Endodermal cell (in vitro differentiated cells): ENCODE data around the gene TBC1D1. TPM values are rescaled to one million over a fixed set of nuclear protein-coding genes. Genes with fewer than 3 reads are reported as not detected.

ENCODE experiments used
- DNase-seq: peaks from one replicate; pipeline ENCODE4 v3.0.0-alpha.2; 2017
- H3K27ac ChIP-seq: 2 replicates; pipeline ENCODE4 v1.5.1; 2013; ENCODE audit warnings: mild to moderate bottlenecking, low read depth, low read length, moderate library complexity
- H3K27me3 ChIP-seq: 2 replicates; pipeline ENCODE4 v1.6.1; 2013; ENCODE audit warnings: mild to moderate bottlenecking, low read length, moderate library complexity; ENCODE audit not compliant: insufficient read depth, control insufficient read depth, poor library complexity, severe bottlenecking
- H3K36me3 ChIP-seq: 2 replicates; pipeline ENCODE4 v1.7.0; 2013; ENCODE audit warnings: mild to moderate bottlenecking, low read length, moderate library complexity; ENCODE audit not compliant: control insufficient read depth, insufficient read depth
- H3K4me1 ChIP-seq: one replicate; pipeline ENCODE4 v1.7.0; 2013; ENCODE audit warnings: low read length; ENCODE audit not compliant: control insufficient read depth, insufficient read depth
- H3K4me3 ChIP-seq: 2 replicates; pipeline ENCODE4 v1.5.1; 2013; ENCODE audit warnings: mild to moderate bottlenecking, low read length, moderate library complexity
- H3K9ac ChIP-seq: 2 replicates; pipeline ENCODE4 v1.6.1; 2013; ENCODE audit warnings: mild to moderate bottlenecking, low read length, moderate library complexity; ENCODE audit not compliant: poor library complexity, severe bottlenecking; ENCODE audit errors: extremely low read depth
- H3K9me3 ChIP-seq: 2 replicates; pipeline ENCODE4 v1.6.1; 2013; ENCODE audit warnings: mild to moderate bottlenecking, low read length, moderate library complexity; ENCODE audit not compliant: control insufficient read depth
- H3K27ac Mint-ChIP-seq: 2 replicates; pipeline ENCODE4 v1.8.0; 2020; ENCODE audit warnings: mixed read lengths
- H3K27me3 Mint-ChIP-seq: 2 replicates; pipeline ENCODE4 v1.8.0; 2021; ENCODE audit warnings: mild to moderate bottlenecking, mixed read lengths; ENCODE audit not compliant: insufficient read depth
- H3K36me3 Mint-ChIP-seq: 2 replicates; pipeline ENCODE4 v1.8.0; 2020; ENCODE audit warnings: low read depth, mixed read lengths
- H3K4me1 Mint-ChIP-seq: 2 replicates; pipeline ENCODE4 v1.8.0; 2020; ENCODE audit warnings: mixed read lengths
- H3K4me3 Mint-ChIP-seq: 2 replicates; pipeline ENCODE4 v1.8.0; 2020; ENCODE audit warnings: mild to moderate bottlenecking, moderate library complexity, mixed read lengths
- H3K9me3 Mint-ChIP-seq: 2 replicates; pipeline ENCODE4 v1.8.0; 2020; ENCODE audit warnings: mild to moderate bottlenecking, mixed read lengths
- CTCF ChIP-seq: fragments of 200-600 bp; sonication (generic); conservative IDR thresholded peaks from 2 replicates; pipeline ENCODE4 v1.5.0; 2021; ENCODE audit warnings: antibody characterized with exemption, mild to moderate bottlenecking
- WGBS, 2 experiments: methylation state at CpG; one replicate each; pipeline versions ENCODE4 v1.1.5 to v1.1.7; 2013; ENCODE audit warnings: missing lambda C conversion rate in 2 of 2, mixed read lengths in 1 of 2; ENCODE audit not compliant: insufficient coverage in 1 of 2, insufficient read length in 1 of 2; 5-methylcytosine and 5-hydroxymethylcytosine counted together
- total RNA-seq, 2 donors: library from RNA; stranded (reverse); fragmentation: NEBNext Ultra II Directional in 1 of 2; extraction: Animal tissue kit (Norgen Biotek cat#: 25700) in 1 of 2; gene quantifications; 2 replicates in 1 of 2; 3 replicates in 1 of 2; pipeline ENCODE4 v1.2.1, GENCODE V29; 2021

Gene TBC1D1
- total RNA-seq, 2 donors from 2014 or later = 110 to 122 TPM

GRCh38 chr4:38169524-38169923, 278.6 kb downstream of the TBC1D1 start:
- Histone ChIP-seq H3K9me3 (peaks cover 1% of the 10 kb centered on the region), H3K4me3 (no peak overlapping the region), H3K36me3 (no peaks in the 10 kb centered on the region), H3K9ac (no peak overlapping the region), H3K27ac (no peak overlapping the region), H3K27me3 (no peaks in the 10 kb centered on the region), H3K4me1 (no peaks in the 10 kb centered on the region)
- Mint-ChIP-seq H3K27me3 (no peaks in the 10 kb centered on the region), H3K36me3 (no peaks in the 10 kb centered on the region), H3K9me3 (peaks cover 5% of the 10 kb centered on the region), H3K4me1 (no peaks in the 10 kb centered on the region), H3K4me3 (no peak overlapping the region), H3K27ac (no peak overlapping the region)
- no peak for TF ChIP-seq CTCF
- DNase-seq = no peak
- 86 to 95% methylated on average over 3 to 4 of the region's 5 CpGs for WGBS, 2 experiments

- Mint-ChIP-seq H3K27ac (no peak overlapping the region), H3K9me3 (peaks cover 4% of the 10 kb centered on the region), H3K27me3 (no peaks in the 10 kb centered on the region), H3K36me3 (no peaks in the 10 kb centered on the region), H3K4me3 (no peak overlapping the region), H3K4me1 (no peaks in the 10 kb centered on the region)
- Histone ChIP-seq H3K27me3 (no peaks in the 10 kb centered on the region), H3K27ac (no peak overlapping the region), H3K4me3 (no peak overlapping the region), H3K4me1 (no peaks in the 10 kb centered on the region), H3K36me3 (no peaks in the 10 kb centered on the region), H3K9ac (no peak overlapping the region), H3K9me3 (no peaks in the 10 kb centered on the region)
- WGBS, 2 experiments = 85 to 96% methylated on average over 5 to 7 of the region's 7 CpGs
- TF ChIP-seq CTCF = no peak
- no peak for DNase-seq
Measured at GRCh38 chr4:38170338-38171169, 279.7 kb downstream of the TBC1D1 start.

GRCh38 chr4:38172078-38172477, 281.2 kb downstream of the TBC1D1 start:
- no peaks in the 10 kb centered on the region for H3K36me3 ChIP-seq
- Mint-ChIP-seq H3K9me3 (peaks cover 4% of the 10 kb centered on the region), H3K4me1 (no peaks in the 10 kb centered on the region), H3K36me3 (no peaks in the 10 kb centered on the region), H3K27me3 (no peaks in the 10 kb centered on the region), H3K4me3 (no peak overlapping the region), H3K27ac (no peak overlapping the region)
- no peak overlapping the region for H3K4me3 ChIP-seq
- no peaks in the 10 kb centered on the region for H3K9me3 ChIP-seq
- WGBS, 2 experiments = 93 to 100% methylated on average over 6 of the region's 6 CpGs
- no peak overlapping the region for H3K9ac ChIP-seq
- TF ChIP-seq CTCF = no peak
- no peak for DNase-seq
- no peak overlapping the region for H3K27ac ChIP-seq
- no peaks in the 10 kb centered on the region for H3K4me1 ChIP-seq
- no peaks in the 10 kb centered on the region for H3K27me3 ChIP-seq
